HTERT RPE-1 (cell line): ENCODE data around the gene SNAP23.
"Not testable (repeated sequence)": the region's sequence is repeated elsewhere in the genome, so short reads cannot be mapped to it uniquely, and the experiment has no call there.

Experiments
- in situ Hi-C: fragments of 300-500 bp; cut with MboI; formaldehyde crosslinking; loops from 4 replicates; pipeline ENCODE4 v1.14.3; 2020; ENCODE audit warnings: low sequenced_read_pairs

Gene SNAP23

DNA sequence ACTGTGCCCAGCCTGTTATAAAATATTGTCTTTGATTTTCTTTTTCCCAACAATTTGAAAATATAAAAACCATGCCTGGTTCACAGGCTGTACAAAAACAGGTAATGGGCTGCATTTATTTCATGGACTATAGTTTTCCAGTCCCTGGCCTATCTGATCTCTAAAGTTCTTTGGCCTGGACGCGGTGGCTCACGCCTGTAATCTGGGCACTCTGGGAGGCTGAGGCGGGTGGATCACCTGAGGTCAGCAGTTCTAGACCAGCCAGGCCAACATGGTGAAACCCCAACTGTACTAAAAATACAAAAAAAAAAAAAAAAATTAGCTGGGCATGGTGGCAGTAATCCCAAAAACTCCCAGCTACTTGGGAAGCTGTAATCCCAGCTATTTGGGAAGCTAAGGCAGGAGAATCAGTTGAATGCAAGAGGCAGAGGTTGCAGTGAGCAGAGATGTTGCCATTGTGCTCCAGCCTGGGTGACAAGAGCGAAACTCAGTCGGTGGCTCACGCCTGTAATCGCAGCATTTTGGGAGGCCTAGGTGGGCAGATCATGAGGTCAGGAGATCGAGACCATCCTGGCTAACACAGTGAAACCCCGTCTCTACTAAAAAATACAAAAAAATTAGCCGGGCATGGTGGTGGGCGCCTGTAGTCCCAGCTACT, 61.2 kb downstream of the SNAP23 start:
- in situ Hi-C loops, result not testable (repeated sequence)

DNA sequence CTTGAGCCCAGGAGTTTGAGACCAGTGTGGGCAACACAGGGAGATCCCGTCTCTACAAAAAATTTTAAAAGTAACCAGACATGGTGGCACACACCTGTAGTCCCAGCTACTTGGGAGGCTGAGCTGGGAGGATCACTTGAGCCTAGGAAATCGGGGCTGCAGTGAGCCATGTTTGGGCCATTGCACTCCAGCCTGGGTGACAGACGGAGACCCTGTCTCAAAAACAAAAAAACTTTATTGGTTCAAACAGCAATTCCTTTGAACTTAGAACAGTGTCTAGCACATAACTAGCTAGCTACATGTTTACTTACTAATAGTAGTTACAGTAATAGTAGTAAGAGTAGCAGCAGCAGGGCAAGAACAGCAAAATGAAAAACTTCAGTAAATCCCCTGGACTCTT, 63.3 kb downstream of the SNAP23 start:
- in situ Hi-C loops, result no loop called here

DNA sequence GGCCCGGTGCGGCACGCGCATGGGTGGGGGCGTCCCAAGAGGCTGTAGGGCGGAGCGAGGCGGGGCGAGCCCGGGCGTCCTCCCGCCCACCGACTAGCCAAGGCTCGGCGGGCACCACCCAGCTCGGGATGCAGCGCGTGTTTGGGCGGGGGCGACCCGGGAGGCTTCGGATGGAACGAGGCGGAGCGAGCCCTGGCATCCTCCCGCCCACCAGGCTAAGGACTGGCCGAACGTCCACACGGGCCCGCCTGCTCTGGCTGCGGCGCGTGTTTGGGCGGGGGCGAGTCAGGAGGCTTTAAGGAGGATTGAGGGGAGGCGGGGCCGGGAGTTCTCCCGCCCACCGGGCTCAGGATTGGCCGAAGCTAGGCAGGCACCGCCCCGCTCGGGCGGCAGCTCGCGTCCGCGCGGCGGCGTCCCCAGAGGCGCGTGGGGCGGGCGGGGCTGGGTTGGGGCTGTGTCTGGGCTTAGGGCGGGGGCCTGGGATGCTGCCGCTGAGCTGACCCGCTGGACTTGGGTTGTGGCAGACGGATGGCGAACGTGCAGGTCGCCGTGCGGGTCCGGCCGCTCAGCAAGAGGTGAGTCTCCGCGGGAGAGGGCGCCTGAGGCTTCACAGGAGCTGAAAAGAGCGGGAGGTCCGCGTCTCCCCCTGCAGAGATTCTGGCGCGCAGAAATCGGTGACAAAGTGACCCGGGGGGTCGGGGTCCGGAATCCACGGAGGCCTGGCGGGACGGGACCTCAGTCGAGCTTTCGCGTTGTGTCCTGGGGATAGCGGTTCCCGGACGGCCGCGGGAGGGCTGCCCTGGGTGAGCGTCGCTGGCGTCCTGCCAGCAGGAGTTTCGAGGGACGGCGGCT, 80.0 kb downstream of the SNAP23 start, which contains the start of gene STARD9:
TSS of gene STARD9 (plus strand) at position 419 of the 852 bp plus-strand sequence. CDS start at position 529, 110 bp downstream.
- in situ Hi-C loops, result no loop called here

DNA sequence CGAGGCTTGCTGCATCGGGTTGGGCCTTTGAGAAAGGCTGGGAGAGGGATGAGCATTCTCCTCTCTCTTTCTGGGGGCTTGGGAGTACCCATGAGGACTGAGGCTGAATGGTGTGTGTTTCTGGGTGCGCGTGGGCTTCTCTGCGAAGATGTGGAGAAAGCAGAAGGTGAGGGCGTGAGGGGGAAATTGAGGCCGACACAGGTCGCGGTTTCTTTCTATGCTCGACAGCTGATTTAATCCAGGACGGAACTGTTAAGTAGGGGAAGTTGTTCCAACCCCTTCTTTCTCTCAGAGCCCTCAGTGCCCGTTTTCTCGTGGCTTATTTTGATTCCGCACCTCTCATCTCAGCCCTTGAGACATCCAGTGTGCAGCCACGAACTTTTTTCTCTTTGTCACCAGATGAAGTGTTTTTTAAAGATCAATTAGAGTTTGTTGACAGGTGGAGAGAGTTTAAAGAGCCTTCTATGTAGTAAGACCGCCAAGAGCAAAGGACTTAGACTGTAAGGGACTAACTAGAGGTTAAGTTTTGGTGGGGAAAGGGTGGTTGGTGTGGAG, 80.7 kb downstream of the SNAP23 start:
- in situ Hi-C loops, result no loop called here

DNA sequence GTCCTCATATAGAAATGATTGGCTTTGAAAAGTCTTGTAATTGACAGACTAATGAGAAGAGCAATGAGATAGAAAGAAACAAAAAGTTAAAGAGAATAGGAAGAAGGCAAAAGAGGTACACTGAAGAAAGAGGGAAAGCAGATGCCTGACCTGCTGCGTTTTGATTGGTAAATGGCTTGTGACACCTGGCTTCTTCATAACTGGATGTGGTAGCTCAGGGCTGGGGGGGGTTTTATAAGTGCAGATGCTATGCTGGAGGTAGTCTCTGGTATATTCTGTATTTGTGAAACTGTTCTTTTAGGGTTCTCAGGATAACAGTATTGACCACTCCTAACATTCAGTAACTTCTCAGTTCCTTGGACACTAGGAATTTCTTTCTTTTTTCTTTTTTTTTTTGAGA, 81.3 kb downstream of the SNAP23 start:
- in situ Hi-C loops, result no loop called here

DNA sequence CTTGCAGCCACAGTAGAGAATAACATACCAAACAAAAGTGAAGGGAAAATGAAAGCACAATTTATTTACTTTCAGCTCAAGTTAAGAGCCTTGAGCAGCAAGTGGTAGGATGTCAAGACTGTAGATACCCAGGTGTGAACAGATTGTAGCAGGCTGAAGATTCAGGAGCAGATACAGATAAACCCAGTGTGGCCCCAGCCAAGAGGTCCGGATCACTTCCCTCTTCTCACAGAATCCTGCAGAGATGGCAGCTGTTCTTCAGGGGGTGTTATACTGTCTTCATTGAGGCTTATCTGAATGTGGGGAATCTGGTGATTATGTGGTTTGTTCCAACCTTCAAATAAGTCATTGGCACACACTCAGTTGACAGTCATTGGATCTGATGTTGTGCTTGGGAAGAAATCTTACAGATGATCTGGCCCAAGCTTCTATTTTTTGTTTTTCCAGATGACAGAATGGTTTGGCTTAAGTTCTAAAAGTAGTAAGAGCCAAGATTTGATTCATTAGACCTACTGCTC, 82.1 kb downstream of the SNAP23 start:
- in situ Hi-C loops, result no loop called here

DNA sequence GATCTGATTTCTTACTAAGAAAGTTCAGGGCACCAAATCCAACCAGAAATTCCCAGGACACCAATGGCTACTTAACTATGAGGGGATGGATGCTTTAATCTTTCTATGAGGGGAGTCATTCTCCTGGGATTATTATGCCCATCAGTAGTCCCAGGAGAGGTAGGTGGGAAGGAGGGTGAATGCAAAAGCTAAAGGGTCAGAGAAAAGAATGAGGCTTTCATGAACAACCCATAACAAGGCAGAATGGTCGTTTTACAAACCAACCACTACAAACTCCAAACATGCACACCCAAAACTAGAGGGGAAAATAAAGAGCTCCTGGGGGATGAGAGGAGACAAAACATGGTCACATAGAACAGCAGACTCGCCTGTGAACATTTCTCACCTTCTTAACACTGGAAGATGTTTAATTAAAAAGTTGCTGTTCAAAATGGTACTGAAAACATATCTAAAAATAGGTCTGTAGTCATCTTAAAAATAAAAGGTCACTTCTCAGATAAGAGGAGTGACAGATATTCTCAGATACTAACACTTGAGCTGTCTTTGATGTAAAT, 83.6 kb downstream of the SNAP23 start:
- in situ Hi-C loops, result no loop called here

DNA sequence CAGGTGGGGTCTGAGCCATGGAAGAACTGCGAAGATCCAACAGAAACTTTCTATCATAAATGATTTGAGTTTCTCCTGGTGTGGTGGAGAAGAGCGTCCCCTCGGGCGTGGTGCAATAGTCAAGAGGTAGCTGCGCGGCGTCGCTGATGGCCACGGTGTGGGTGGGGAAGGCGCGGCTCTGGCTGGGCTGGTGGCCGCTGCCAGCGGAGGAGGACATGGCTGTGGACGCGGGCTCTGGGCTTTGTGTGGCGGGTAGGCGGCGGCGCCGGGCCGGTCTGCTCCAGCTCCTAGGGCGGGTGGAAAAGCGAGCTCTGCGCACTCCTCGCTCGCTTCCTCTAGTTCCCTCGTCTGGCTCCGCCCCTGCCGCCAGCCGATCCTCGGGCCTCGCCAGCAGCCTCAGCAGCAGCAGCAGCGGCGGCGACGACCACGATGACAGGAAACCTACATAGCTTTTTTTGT, 85.9 kb downstream of the SNAP23 start:
- in situ Hi-C loops, result no loop called here
